Stimulated activated CD8-positive, alpha-beta memory T cell treated with anti-CD3 and anti-CD28 coated beads, Interleukin-2, amount 100 ng/mL, for 48 hours (primary cell): ENCODE results near the gene SEBOX.

Experiments used
- DNase-seq, 2 donors: peaks; one replicate each; pipeline ENCODE4 v3.0.0-alpha.2; 2020; ENCODE audit warnings: low read depth in 2 of 2

The SEBOX gene, protein sequence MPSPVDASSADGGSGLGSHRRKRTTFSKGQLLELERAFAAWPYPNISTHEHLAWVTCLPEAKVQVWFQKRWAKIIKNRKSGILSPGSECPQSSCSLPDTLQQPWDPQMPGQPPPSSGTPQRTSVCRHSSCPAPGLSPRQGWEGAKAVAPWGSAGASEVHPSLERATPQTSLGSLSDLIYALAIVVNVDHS

DNA sequence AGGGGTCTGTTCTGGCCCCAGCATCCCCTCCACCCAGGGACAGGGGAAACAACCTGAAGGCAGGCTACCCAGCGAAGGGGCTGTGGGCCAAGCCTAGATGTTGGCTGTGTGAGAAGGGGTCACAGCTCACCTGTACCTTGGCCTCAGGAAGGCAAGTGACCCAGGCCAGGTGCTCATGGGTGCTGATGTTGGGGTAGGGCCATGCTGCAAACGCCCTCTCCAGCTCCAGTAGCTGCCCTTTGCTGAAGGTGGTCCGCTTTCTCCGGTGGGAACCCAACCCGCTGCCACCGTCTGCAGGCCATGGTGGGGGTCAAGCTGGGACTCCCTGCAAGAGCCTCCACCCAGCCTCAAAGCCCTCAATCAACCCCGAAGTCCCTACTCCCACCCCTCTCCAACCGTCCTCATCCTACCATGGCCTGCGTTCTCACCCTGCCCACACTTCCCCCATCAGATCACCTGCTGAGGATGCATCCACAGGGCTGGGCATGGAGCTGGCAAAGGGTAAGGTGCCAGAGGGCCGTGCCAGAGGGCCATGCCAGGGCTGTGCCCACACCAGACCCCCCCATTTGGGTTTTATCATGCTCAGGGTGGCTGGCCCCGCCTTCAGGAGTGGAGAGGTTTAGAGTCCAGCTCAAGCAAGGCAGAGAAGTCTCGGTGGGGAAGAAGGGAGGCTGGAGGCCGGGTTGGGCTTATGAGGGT lies at the start of gene SEBOX:
TSS of gene SEBOX (minus strand) at position 535 of the 699 bp plus-strand sequence. CDS start at position 487, 48 bp downstream.
- no peak for DNase-seq

DNA sequence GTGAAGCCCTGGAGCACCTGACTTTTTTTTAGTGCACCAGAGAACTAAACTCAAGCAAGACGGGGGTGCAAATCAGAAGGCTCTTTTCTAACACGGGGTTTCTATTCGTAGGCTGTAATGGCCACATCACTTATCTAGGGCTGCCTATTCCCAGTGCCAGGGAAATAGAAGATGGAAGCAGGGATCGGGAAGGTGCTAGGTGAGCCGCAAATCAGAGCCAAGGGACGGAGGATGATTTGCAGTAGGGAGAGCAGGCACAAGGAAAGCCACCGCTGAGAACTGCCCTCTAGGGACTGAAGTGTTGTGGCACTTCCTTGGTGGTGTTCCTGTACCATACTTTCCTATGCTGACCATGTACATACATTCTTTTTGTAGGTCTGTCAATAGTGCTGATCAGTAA lies 48.8 kb upstream of the SEBOX start:
- DNase-seq, result no peak

DNA sequence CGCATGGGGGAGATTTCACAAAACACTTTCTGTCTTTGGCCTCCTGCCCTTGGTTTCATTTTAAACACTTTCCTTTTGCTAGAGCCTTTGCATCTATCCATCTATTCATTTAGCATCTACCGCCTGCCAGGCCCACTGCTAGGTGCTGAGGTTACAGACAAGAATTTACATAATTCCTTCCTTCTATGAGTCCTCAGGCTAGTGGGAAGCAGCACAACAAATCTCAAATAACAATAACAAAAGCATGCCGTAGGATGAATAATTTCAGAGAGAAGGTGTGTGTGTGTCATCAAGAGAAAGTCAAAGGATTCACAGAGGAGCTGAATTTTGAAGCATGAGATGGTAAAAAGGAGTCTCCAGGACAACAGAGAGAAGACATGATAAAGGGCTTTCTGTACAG lies 47.1 kb upstream of the SEBOX start:
- no peak for DNase-seq

DNA sequence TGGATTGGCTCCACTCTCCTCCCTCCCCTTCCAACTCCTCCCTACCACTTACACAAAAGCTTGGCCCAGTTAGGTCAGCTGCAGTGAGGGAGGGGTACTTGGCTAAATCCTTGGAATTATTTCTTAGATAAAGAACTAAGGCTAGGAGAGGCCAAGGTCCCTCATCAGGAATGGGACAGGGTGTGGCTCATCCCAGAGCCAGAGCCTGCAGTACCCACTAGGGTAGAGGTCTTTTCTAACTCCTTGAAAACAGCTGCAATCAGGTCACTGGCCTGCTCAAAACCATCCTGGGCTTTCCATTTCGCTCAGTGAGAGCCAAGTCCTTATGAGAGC lies 42.9 kb upstream of the SEBOX start:
- no peak for DNase-seq

DNA sequence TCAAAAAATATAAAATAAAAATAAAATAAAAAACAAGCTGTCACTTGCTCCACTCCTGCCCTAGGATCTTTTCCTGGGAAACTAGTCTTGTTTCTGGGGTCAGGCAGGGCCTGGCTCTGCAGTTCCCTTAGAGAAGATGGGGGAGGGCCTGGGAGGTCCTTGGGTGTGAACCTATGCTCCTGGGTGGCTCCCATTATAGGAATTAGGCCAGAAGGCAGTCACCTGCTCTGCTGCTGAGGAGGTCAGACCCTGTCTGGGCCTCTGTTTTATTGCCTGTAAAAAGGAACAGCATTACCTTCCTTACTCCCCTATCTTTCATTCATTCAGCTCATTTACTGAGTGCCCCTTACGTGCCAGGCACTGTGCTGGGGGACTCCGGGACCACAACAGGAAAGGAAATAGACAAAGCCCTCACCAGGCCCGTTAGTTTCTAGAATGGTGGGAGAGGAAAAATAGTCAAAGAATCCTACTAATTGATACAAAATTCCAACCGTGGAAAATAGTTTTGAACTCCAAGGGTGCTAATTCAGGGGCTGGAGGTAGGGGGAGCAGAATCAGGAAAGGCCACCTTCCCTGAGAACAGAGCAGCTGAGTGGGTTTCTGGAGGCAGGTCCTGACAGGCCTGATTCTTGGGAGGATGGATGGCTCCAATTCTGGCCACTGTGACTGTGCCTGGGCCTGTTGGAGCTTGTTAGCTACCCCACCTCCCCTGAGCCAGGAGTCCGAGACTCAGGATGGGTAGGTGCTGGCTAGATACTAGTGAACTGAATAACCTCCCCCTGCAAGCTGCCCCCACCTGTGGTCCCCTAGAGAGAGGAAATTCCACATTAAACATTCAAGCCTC lies 42.4 kb upstream of the SEBOX start:
- no peak for DNase-seq

DNA sequence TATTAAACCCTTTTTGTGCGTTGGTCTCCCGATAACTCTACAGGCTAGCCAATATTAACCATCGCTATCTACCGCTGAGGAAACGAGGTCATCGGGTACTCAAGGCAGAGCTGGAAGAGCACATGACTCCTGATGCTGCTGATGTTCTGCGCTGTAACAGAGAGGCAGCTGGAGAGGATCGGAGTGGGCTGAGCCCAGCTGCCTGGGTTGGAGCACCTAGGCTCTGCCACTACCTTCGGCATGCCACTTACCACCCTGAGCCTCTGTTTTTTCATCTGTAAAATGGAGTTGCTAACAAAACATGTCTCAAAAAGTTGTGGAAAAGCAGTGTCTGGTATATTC lies 41.4 kb upstream of the SEBOX start:
- no peak for DNase-seq

DNA sequence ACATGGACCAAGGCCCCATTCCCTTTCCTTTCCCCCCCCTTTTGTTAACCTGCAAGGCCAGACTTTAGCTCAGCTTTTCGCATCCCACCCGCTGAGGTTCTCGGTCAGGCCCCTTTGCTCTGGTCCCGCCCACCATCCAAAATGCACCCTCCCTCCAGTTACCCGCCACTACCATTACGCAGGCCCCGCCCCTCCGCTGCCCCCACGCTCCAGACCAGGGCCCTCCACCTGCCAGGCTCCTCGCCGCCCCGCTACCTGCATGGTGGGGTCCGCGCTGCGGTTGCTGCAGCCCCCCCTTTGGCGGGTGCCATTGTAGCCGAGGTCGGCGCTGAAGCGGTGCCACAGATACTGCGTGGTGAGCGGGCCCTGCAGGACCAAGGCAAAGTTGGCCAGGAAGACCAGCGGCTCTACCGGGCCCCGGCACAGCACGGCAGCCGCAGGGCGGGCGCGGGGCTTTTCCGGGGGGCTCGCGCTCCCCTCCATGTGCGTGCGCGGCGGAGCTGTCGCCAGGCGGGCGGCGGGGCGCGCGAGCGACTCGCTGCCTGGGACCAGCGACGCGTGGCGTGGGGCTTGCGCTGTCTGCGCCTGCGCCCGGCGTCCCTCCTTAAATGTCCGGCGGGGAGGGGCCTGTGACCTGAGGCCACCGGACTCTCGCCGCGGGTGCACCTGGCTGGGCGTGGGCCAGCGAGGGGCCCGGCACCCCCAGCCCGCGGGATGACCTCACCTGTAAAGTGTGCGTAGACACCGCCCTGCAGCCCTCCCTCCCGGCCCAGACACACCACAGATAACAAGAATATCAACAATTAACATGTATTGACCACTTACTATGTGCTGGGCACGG lies 40.9 kb upstream of the SEBOX start, which contains the start of gene SLC46A1:
TSS of gene SLC46A1 (minus strand) at position 581 of the 841 bp plus-strand sequence. CDS start at position 483, 98 bp downstream.
- peak; percentile 58 to 67 for DNase-seq

DNA sequence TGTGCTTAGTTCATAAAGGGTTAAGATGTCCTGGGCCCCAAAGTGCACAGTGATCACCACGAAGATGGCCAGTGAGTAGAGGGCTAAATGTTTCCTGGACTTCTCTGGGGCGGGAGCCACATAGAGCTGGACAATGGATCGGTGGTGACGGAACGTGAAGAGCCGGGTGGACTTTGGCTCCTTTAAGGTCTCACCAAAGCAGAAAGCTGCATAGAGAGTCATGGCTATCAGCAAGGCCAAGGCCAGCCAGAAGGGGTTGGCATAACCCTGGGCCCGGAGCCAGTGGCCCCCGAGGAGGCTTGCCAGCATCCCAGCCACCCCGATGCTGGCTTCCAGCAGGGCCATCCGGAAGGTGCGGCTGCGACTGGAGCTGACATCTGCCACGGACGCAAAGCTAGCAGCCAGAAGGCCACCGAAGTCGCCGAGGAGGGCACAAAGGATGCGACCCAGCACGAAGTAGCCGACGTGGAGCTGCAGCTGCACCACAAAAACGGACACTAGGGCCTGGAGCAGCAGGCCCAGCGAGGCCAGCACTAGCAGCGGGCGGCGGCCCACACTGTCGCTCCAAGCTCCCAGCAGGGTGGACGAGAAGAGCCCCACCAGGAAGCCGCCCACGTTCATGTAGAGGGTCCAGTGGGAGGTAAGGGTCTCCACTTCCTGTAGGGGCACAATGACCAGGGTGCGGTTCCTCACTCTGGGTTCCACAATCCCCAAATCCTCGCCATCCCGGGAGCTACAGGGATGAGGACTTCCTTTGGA lies 40.0 kb upstream of the SEBOX start:
- DNase-seq, result no peak

DNA sequence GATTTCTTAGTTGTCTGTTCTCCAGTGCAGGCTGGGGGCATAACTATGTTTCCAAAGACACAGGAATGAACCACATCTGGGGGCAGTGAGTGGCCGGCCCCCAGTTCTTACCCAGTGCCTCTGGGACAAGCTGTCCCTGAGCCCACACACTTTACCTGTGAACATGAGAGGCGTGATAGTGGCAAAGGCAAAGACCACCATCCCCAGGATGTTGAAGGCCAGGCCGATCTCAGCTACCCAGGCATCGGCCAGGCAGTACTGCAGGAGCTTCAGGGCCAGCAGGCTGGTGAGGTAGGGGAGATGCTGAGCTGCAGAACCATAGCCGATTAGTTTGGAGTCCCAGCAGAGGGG lies 39.4 kb upstream of the SEBOX start:
- DNase-seq, result no peak

DNA sequence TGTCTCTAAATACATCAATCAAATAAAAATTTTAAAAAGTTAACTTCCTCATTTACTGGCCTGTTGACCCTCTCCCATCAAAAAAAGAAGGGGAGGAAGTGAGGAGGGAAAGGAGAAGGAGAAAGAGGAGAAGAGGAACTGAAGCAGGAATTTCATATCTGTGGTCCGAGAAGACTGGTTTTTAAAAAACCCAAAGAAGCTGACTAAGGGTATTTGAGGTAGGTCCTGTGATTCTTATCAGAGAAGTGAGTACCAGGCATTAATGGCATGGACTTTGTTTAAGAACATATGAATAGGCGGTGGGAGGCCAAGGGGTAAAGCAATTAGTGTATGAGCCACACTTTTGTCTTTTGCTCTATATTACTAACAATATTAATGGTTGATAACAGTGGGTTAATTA lies 39.0 kb upstream of the SEBOX start:
- no peak for DNase-seq

DNA sequence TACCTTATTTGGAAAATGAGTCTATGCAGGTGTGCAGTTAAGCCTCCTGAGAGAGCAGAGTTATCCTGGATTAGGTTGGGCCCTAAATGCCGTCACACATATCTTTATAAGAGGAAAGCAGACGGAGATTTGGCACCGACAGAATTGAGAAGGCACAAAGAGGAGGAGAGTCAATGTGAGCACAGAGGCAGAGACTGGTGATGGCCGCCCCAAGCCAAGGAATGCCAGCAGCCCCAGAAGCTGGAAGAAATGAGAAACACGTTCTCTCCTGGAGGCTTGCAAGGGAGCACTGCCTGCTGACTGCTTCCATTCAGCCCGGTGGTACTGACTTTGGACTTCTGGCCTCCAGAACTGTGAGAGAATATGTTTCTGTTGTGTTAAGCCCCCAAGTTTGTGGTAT lies 37.8 kb upstream of the SEBOX start:
- no peak for DNase-seq

DNA sequence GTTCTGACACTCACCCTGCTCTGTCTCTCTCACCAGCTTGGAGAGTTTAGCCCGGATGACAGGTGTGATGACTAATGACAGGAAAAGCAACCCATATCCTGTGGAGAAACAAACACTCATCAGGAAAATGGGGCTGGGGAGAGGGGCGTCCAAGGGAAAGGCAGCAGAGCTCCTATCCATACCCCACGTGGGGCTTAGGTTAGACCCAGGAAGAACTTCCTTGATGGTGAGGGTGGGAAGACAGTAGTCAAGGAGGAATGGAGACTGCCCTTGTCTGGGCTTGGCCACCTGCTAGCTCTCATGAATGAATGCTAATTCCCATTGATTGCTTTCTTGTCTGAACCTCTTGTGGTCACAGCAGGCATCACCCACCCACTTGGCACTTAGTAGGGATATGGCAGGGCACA lies 37.2 kb upstream of the SEBOX start:
- no peak for DNase-seq

DNA sequence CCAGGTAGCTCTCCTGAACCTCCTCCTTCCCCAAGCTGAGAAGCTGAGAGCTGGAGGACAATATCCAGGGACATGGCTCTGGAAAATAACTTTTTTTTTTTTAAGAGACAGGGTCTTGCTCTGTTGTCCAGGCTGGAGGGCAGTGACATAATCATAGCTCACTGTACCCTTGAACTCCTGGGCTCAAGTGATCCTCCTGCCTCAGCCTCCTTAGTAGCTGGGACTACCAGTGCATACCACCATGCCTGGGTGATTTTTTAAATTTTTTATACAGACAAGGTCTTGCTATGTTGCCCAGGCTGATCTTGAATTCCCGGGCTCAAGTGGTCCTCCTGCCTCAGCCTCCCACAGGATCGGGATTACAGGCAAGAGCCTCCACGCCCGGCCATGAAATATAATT lies 34.8 kb upstream of the SEBOX start:
- no peak for DNase-seq

DNA sequence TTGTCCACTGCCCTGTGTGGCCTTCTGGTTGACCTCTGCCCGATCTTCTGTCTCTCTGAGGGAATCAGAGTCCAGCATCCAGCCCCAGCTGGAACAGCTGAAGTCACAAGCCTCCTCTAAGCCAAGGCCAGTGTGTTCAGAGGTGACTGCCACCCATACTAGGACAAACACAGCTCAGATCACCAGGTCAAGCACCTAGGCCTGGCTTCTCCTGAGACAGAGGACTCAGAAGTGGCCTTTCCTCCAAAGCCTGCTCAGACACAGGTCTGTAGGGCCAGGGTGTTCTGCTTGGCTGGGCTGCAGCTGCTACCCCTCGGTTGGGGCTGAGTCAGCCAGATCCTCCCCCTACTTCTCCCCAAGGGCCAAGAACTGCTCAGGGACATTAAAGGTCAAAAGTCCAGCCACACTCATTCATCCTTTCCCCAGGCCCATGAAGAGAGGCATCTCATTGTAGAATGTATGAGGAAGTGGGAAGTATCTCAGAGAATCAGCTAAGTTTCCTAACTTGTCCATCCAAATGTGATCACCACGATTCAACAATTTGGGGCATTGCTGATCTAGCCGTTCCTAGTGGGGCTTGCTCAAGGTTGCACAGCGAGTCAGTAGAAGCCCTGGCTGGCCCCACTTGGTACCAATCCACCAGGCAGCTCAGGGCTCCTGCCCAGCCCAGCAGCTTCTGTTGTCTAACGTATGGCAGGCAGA lies 33.4 kb upstream of the SEBOX start:
- no peak for DNase-seq

DNA sequence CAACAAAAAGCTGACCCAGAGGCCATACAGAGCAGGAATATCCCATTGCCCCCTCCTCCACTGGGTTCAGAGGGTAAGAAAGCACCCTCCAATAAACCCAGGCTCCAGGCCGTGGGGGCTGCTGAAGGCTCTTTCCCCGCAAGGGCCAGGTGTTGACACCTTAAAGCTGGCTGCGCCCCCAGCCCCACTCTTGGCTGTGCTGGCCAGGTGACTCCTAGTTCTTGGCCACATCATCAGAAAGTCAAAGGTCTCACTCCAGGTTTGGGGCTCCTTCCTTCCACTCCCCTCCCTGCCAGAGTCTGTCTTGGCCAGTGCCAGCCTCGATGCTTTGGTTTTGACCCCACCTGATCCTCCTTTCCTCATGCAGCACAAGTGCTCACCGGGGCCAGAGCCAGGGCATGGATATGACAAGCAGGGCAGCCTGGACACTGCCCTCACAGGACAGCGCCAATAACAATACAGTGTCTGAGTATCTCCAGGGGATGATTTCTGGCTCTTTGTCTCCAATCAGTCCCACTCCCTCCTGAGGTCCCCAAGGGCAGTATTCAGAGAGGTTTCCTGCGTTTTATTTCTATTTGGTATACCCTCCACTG lies 32.8 kb upstream of the SEBOX start:
- no peak for DNase-seq

DNA sequence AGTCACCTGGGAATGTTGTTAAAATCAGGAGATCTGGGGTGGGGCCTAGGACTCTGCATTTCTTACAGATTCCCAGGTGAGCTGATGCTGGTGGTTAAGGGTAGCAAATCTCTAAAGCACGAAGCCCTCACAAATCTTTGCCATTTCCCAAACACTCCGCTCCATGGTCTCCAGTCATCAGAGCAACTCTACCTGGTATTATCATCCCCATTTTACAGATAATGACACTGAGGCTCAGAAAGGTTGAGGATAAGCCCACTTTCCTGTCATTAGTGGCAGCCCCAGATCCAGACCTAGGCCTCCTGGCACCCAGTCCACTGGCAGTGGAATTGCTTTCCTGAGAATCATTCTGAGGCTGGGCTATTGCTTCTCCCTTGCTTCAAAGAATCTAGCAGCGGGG lies 32.3 kb upstream of the SEBOX start:
- DNase-seq, result no peak

DNA sequence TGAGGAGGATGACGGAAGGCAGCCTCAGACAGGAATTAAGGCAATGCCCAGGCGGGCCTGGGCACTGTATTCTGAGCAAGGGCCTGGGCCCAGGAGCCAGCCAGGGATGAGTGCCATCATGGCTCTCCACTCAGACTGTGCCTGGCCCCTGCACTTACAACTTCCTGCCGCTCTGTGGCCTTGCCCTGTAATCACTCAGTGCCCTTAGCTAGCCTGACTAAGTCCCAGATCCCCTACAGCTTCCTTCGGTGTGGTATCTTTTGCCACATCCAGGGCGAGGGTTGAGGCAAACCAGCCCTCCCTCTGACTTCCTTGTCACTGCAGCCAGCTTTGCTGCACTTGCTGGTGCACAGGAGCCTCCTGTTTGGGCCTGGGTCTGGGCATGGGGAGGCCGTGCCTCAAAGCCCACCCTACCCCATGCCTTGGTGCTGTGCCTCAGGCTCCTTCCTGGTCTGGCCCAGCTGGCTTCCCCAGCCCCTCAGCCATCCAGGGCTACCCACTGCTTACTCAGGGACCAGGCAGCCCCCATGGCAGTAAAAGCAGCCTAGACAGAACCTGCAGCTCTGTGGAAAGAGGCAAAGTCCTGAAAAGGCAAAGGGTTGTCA lies 31.7 kb upstream of the SEBOX start:
- DNase-seq, result no peak

DNA sequence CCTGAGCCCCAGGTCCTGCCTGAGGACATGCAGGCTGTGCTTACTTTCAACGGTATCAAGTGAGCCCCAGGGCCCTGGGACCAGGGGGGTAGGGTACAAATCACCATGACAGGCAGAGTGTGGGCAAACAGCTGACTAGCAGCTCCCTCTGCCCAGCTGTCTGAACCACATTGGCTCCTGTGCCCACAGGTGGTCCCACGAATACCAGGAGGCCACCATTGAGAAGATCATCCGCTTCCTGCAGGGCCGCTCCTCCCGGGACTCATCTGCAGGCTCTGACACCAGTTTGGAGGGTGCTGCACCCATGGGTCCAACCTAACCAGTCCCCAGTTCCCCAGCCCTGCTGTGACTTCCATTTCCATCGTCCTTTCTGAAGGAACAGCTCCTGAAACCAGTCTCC lies 31.0 kb upstream of the SEBOX start:
- no peak for DNase-seq

DNA sequence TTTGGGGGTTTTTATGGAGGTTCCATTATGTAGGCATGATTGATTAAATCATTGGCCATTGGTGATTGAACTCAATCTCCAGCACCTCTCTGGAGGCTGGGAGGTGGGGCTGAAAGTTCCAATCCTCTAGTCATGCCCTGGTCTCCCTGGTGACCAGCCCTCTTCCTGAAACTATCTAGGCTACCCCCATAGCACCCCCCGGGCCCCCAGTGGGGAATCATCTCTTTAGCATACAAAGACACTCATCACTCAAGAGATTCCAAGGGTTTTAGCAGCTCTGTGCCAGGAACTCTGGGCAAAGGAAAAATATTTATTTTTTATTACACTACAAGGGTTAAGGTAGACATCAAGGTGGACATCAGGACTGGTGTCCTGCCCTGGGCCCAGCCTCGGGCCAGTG lies 30.4 kb upstream of the SEBOX start:
- DNase-seq, result no peak
